GM23248 (cell line): ENCODE results near the gene EFCAB7. TPM values are rescaled to one million over a fixed set of nuclear protein-coding genes. Genes with fewer than 3 reads are reported as not detected.

Experiments
- DNase-seq: peaks from one replicate; pipeline ENCODE4 v3.0.0-alpha.2; 2015
- H2AFZ ChIP-seq: fragments of 200-600 bp; sonication (generic); 2 replicates; pipeline ENCODE4 v1.6.1; 2016; ENCODE audit warnings: antibody characterized with exemption
- H3F3A ChIP-seq: fragments of 200-600 bp; sonication (generic); 2 replicates; pipeline ENCODE4 v1.6.1; 2016; ENCODE audit warnings: mild to moderate bottlenecking, antibody characterized with exemption, mixed run types; ENCODE audit not compliant: insufficient read depth
- H3K27ac ChIP-seq: fragments of 200-600 bp; sonication (generic); 2 replicates; pipeline ENCODE4 v1.5.1; 2016; ENCODE audit warnings: mild to moderate bottlenecking
- H3K27me3 ChIP-seq: fragments of 200-600 bp; sonication (generic); replicated peaks from 2 replicates; pipeline ENCODE4 v1.6.1; 2016; ENCODE audit warnings: mild to moderate bottlenecking; ENCODE audit not compliant: insufficient read depth
- H3K36me3 ChIP-seq: fragments of 200-600 bp; sonication (generic); 2 replicates; pipeline ENCODE4 v1.6.1; 2016; ENCODE audit warnings: low read depth, mild to moderate bottlenecking
- H3K4me1 ChIP-seq: fragments of 200-600 bp; sonication (generic); 2 replicates; pipeline ENCODE4 v1.6.1; 2016; ENCODE audit warnings: mild to moderate bottlenecking; ENCODE audit not compliant: insufficient read depth
- H3K4me2 ChIP-seq: fragments of 200-600 bp; sonication (generic); one replicate; pipeline ENCODE4 v1.6.1; 2016; ENCODE audit warnings: mild to moderate bottlenecking; ENCODE audit not compliant: unreplicated experiment
- H3K4me3 ChIP-seq: fragments of 200-600 bp; sonication (generic); 2 replicates; pipeline ENCODE4 v1.5.1; 2016; ENCODE audit warnings: mild to moderate bottlenecking
- H3K79me2 ChIP-seq: fragments of 200-600 bp; sonication (generic); 2 replicates; pipeline ENCODE4 v1.6.1; 2016; ENCODE audit warnings: mild to moderate bottlenecking; ENCODE audit not compliant: insufficient read depth
- H3K9ac ChIP-seq: fragments of 200-600 bp; sonication (generic); 2 replicates; pipeline ENCODE4 v1.6.1; 2016; ENCODE audit warnings: mild to moderate bottlenecking
- H3K9me2 ChIP-seq: fragments of 200-600 bp; sonication (generic); 2 replicates; pipeline ENCODE4 v1.6.1; 2016; ENCODE audit warnings: mixed run types, mild to moderate bottlenecking, moderate library complexity; ENCODE audit not compliant: insufficient read depth
- H3K9me3 ChIP-seq: fragments of 200-600 bp; sonication (generic); one replicate; pipeline ENCODE4 v1.6.1; 2017; ENCODE audit warnings: low read depth
- H4K20me1 ChIP-seq: fragments of 200-600 bp; sonication (generic); 2 replicates; pipeline ENCODE4 v1.6.0; 2016; ENCODE audit not compliant: insufficient read depth
- EZH2 ChIP-seq: fragments of 200-600 bp; sonication (generic); IDR thresholded peaks from 2 replicates; pipeline ENCODE4 v1.6.1; 2018; ENCODE audit warnings: antibody characterized with exemption, mild to moderate bottlenecking; ENCODE audit not compliant: insufficient read depth, poor library complexity, severe bottlenecking
- EZH2phosphoT487 ChIP-seq: fragments of 200-600 bp; sonication (generic); IDR thresholded peaks from 2 replicates; pipeline ENCODE4 v1.6.1; 2018; ENCODE audit warnings: antibody characterized with exemption, moderate library complexity, mild to moderate bottlenecking, low read depth; ENCODE audit not compliant: insufficient read depth
- whole genome bisulfite sequencing, 2 experiments: methylation state at CpG; one replicate each; pipeline ENCODE4 v1.1.6; 2015 to 2017; ENCODE audit warnings: low lambda C conversion rate in 2 of 2, low coverage in 1 of 2; ENCODE audit errors: missing lambda C conversion rate in 2 of 2; 5-methylcytosine and 5-hydroxymethylcytosine counted together
- in situ Hi-C: fragments of 300-500 bp; cut with MboI; formaldehyde crosslinking; loops from 2 replicates; pipeline ENCODE4 v1.15.0; 2020
- polyA plus RNA-seq: library from polyadenylated mRNA; unstranded; fragments of >200 nt; fragmentation: Nextera tagmentation; extraction: Ambion mirVana; gene quantifications from 2 replicates; pipeline ENCODE4 v1.2.1, GENCODE V29; 2016
- total RNA-seq: library from RNA; depleted of rRNA; stranded (reverse); fragments of >200 nt; shearing (Covaris generic); gene quantifications from 2 replicates; pipeline ENCODE4 v1.2.3, GENCODE V29; 2014

The EFCAB7 gene
- total and polyA plus RNA-seq, 2 experiments from 2014 or later = 6.2 to 37.5 TPM

- Histone ChIP-seq H3K4me1 (no peaks in the 10 kb centered on the region), H3K4me2 (no peak overlapping the region), H3K9me2 (no peaks in the 10 kb centered on the region), H3K4me3 (no peak overlapping the region), H3K27me3 (no peaks in the 10 kb centered on the region), H3K9me3 (no peaks in the 10 kb centered on the region), H3K9ac (no peak overlapping the region), H3F3A (no peaks in the 10 kb centered on the region), H3K27ac (no peak overlapping the region), H3K79me2 (no peaks in the 10 kb centered on the region), H4K20me1 (no peaks in the 10 kb centered on the region), H2AFZ (no peak overlapping the region), H3K36me3 (peaks cover 2% of the 10 kb centered on the region; the same call in 1 of the 2 replicates)
- TF ChIP-seq EZH2 = no peak
- no peak for TF ChIP-seq EZH2phosphoT487
- WGBS, 2 experiments = 24 to 27% methylated on average over 1 of the region's 1 CpG
- in situ Hi-C loops = no loop called here
- peak; percentile 37 for DNase-seq
Observed at GRCh38 chr1:63537940-63538339, 14.6 kb downstream of the EFCAB7 start.

GRCh38 chr1:63545780-63546179 is 22.5 kb downstream of the EFCAB7 start:
- no peak overlapping the region for H3K4me3 ChIP-seq
- H4K20me1 ChIP-seq = no peaks in the 10 kb centered on the region
- in situ Hi-C loops = no loop called here
- H3K27ac ChIP-seq = no peak overlapping the region
- peak; percentile 64 for DNase-seq
- no peaks in the 10 kb centered on the region for H3K9me2 ChIP-seq
- H2AFZ ChIP-seq = no peak overlapping the region
- no peaks in the 10 kb centered on the region for H3K79me2 ChIP-seq
- H3K36me3 ChIP-seq = peaks cover 5% of the 10 kb centered on the region; the same call in 1 of the 2 replicates
- TF ChIP-seq EZH2phosphoT487 (no peak), EZH2 (no peak)
- H3K9ac ChIP-seq = no peak overlapping the region
- H3F3A ChIP-seq = 0 out of 2 replicates have a peak, but pooled peaks cover 5% of the 10 kb centered on the region
- no peaks in the 10 kb centered on the region for H3K9me3 ChIP-seq
- H3K27me3 ChIP-seq = no peaks in the 10 kb centered on the region
- H3K4me2 ChIP-seq = peak overlapping the region; percentile 8
- H3K4me1 ChIP-seq = peaks cover 7% of the 10 kb centered on the region; the same call in 1 of the 2 replicates

- Histone ChIP-seq H3K27me3 (no peaks in the 10 kb centered on the region), H3K9ac (no peak overlapping the region), H3K4me3 (no peak overlapping the region), H3K79me2 (no peaks in the 10 kb centered on the region), H3K9me2 (no peaks in the 10 kb centered on the region), H4K20me1 (no peaks in the 10 kb centered on the region), H3K9me3 (no peaks in the 10 kb centered on the region), H3K36me3 (peaks cover 5% of the 10 kb centered on the region; the same call in 1 of the 2 replicates), H3F3A (0 out of 2 replicates have a peak, but pooled peaks cover 5% of the 10 kb centered on the region), H3K27ac (no peak overlapping the region), H3K4me2 (no peak overlapping the region), H2AFZ (no peak overlapping the region), H3K4me1 (peaks cover 7% of the 10 kb centered on the region; the same call in 1 of the 2 replicates)
- DNase-seq = peak; percentile 36
- in situ Hi-C loops = no loop called here
- TF ChIP-seq EZH2phosphoT487 (no peak), EZH2 (no peak)
- WGBS, 2 experiments = 86 to 88% methylated on average over 2 of the region's 2 CpGs
Observed at GRCh38 chr1:63547621-63548294, 24.4 kb downstream of the EFCAB7 start.

- H3K9me3 ChIP-seq = no peaks in the 10 kb centered on the region
- in situ Hi-C loops = no loop called here
- no peak overlapping the region for H3K27ac ChIP-seq
- no peaks in the 10 kb centered on the region for H4K20me1 ChIP-seq
- no peaks in the 10 kb centered on the region for H3K27me3 ChIP-seq
- TF ChIP-seq EZH2phosphoT487 (no peak), EZH2 (no peak)
- H3K9me2 ChIP-seq = no peaks in the 10 kb centered on the region
- DNase-seq = no peak
- no peak overlapping the region for H3K9ac ChIP-seq
- no peaks in the 10 kb centered on the region for H3K36me3 ChIP-seq
- H3K79me2 ChIP-seq = no peaks in the 10 kb centered on the region
- H3F3A ChIP-seq = 0 out of 2 replicates have a peak, but pooled peaks cover 5% of the 10 kb centered on the region
- no peak overlapping the region for H3K4me2 ChIP-seq
- H3K4me3 ChIP-seq = no peak overlapping the region
- peaks cover 7% of the 10 kb centered on the region; the same call in 1 of the 2 replicates for H3K4me1 ChIP-seq
- 78 to 85% methylated on average over 2 of the region's 2 CpGs for WGBS, 2 experiments
- no peak overlapping the region for H2AFZ ChIP-seq
Observed at GRCh38 chr1:63548303-63548702, 25.0 kb downstream of the EFCAB7 start.
